ENCODE results near the gene FN3KRP. TPM values are rescaled to one million over a fixed set of nuclear protein-coding genes. Genes with fewer than 3 reads are reported as not detected.

Gene FN3KRP
- total and polyA plus RNA-seq, 2 donors (not counting 3 experiments of a cell fraction or from before 2014, with no cell fraction given), result 22.2 to 35.2 TPM

- Histone ChIP-seq H3K79me2 (ENCODE audit: control insufficient read depth, insufficient read depth, low read length) (peaks cover 13% of the 10 kb centered on the region), H4K20me1 (replicated peaks; ENCODE audit: control insufficient read depth, extremely low read depth, insufficient read depth, low read length) (no peaks in the 10 kb centered on the region), H3K9me3 (replicated peaks; ENCODE audit: control insufficient read depth, insufficient read depth, low read length) (no peaks in the 10 kb centered on the region), H3K9me1 (replicated peaks; ENCODE audit: control insufficient read depth, extremely low read depth, insufficient read depth, low read length) (no peaks in the 10 kb centered on the region), H3K27ac (ENCODE audit: insufficient read depth, low read depth, low read length) (no peak overlapping the region), H3K36me3 (ENCODE audit: control insufficient read depth in 2 of 2, extremely low read depth in 1 of 2, insufficient read depth in 2 of 2, low read length in 2 of 2) (peaks cover 0 to 3% of the 10 kb centered on the region in 2 experiments), H3K4me2 (ENCODE audit: insufficient read depth, low read length) (no peak overlapping the region), H3K4me1 (ENCODE audit: control insufficient read depth, extremely low read depth, insufficient read depth, low read length) (peaks cover 12% of the 10 kb centered on the region), H3K4me3 (replicated peaks in 1 of 3; ENCODE audit: insufficient read depth in 1 of 3, low read depth in 1 of 3, low read length in 3 of 3) (no peak overlapping the region), H3K9ac (replicated peaks; ENCODE audit: extremely low read depth, insufficient read depth, low read length) (no peak overlapping the region), H3K27me3 (ENCODE audit: control insufficient read depth in 2 of 2, insufficient read depth in 2 of 2, low read length in 2 of 2) (no peaks in the 10 kb centered on the region), H2AFZ (ENCODE audit: low read depth, low read length) (no peak overlapping the region)
- POLR2A ChIA-PET, result no interaction called here
- BruUV-seq (replicated peaks), result no TSS peak
- intact Hi-C loops (cut with micrococcal nuclease), result no loop called here
- FAIRE-seq (no peak), DNase-seq (ENCODE audit: low read depth, low spot score) (no peak)
- no peak for TF ChIP-seq GATA2 (IDR thresholded peaks at IDR 0.05; ENCODE audit: insufficient read depth, insufficient read length, low read depth, low read length)
- TF ChIP-seq EZH2 (IDR thresholded peaks at IDR 0.05; ENCODE audit: borderline replicate concordance, low read depth, low read length, severe bottlenecking), result no peak
- TF ChIP-seq, protein P1, sequence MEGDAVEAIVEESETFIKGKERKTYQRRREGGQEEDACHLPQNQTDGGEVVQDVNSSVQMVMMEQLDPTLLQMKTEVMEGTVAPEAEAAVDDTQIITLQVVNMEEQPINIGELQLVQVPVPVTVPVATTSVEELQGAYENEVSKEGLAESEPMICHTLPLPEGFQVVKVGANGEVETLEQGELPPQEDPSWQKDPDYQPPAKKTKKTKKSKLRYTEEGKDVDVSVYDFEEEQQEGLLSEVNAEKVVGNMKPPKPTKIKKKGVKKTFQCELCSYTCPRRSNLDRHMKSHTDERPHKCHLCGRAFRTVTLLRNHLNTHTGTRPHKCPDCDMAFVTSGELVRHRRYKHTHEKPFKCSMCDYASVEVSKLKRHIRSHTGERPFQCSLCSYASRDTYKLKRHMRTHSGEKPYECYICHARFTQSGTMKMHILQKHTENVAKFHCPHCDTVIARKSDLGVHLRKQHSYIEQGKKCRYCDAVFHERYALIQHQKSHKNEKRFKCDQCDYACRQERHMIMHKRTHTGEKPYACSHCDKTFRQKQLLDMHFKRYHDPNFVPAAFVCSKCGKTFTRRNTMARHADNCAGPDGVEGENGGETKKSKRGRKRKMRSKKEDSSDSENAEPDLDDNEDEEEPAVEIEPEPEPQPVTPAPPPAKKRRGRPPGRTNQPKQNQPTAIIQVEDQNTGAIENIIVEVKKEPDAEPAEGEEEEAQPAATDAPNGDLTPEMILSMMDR (IDR thresholded peaks at IDR 0.05; ENCODE audit: extremely low read depth in 1 of 2, insufficient read depth in 1 of 2, low read depth in 1 of 2, low read length in 2 of 2), result no peak
- no peak for TF ChIP-seq MYC (IDR thresholded peaks at IDR 0.05; ENCODE audit: low read depth, low read length)
- TF ChIP-seq POLR2AphosphoS5 (IDR thresholded peaks at IDR 0.05; ENCODE audit: insufficient read depth, low read depth, low read length), result no peak
- TF ChIP-seq JUN (IDR thresholded peaks at IDR 0.05; ENCODE audit: borderline replicate concordance, insufficient read depth, insufficient read length, low read depth), result no peak
- TF ChIP-seq POLR2A (IDR thresholded peaks at IDR 0.05; ENCODE audit: low read depth, low read length), result no peak
- no peak for TF ChIP-seq FOS (IDR thresholded peaks at IDR 0.05; ENCODE audit: borderline replicate concordance, insufficient read depth, low read length)
- no peak for TF ChIP-seq MAX (IDR thresholded peaks at IDR 0.05; ENCODE audit: insufficient read depth, insufficient read length)
- dilution Hi-C loops (cut with MboI; ENCODE audit: extremely low pct_ligation_motif_present, low sequenced_read_pairs), result no loop called here
- CTCF ChIA-PET, result no interaction called here
Observed at GRCh38 chr17:82718986-82719685, 2.6 kb downstream of the FN3KRP start.

All from endothelial cell of umbilical vein (primary cell).